ENCODE results near the gene FAT2. TPM values are rescaled to one million over a fixed set of nuclear protein-coding genes. Genes with fewer than 3 reads are reported as not detected.

Gene FAT2
- total and polyA plus RNA-seq, 10 of the 15 experiments (the other 5 are each of a cell fraction or from before 2014, with no cell fraction given) = 0.01 to 0.06 (median 0.03) TPM; not detected in 3

DNA sequence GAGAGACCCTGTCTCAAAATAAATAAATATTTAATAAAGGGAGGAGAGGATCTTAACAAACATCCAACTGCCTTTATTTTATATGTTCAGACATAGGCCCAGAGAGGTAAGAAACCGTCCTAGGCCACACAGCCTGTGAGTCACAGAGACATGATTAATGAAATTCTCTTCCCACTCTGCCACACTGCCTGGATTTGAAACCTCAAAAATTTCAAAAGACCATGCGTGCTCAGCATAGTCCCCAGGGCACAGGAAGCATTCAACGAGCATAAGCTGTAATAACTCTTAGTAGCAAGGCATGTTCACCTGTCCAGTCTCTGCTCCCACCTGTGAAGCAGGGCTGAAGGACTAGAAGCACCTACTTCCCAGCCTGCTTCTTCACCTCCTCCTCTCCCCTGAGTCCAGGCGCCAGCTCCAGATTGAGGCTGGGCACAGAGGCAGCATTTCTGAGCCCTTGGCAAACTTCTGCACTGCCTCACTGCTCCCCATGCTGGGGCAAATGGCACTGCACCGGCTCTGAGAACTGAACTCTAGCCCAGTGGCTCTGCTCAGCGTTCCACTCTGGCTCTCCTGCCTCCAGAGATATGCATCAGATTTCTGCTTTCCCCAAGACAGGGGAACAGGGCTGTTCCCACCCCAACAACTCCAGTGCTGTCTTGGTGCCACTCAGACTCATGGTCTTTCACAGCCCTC is 1.1 kb downstream of the FAT2 start:
- no peak for ATAC-seq
- ChIA-PET POLR2A (interaction anchor here (1.0 kb wide), 1 partner anchor 24 kb away, joined by 3 read pairs; no protein-coding TSS in a partner anchor), CTCF (interaction anchor here (1.2 kb wide), 1 partner anchor 62 kb away, joined by 3 read pairs; no protein-coding TSS in a partner anchor), SMC1A (ENCODE audit: uncharacterized antibody, unreplicated experiment) (no interaction called here), RAD21 (ENCODE audit: unreplicated experiment) (no interaction called here)
- H3K4me1 ChIP-seq (ENCODE audit: control insufficient read depth, insufficient read depth, low read length) = no peaks in the 10 kb centered on the region
- no peaks in the 10 kb centered on the region for H3K36me3 ChIP-seq (ENCODE audit: control insufficient read depth in 2 of 2, insufficient read depth in 2 of 2, low read length in 1 of 2)
- no peaks in the 10 kb centered on the region for H4K20me1 ChIP-seq (ENCODE audit: control insufficient read depth, insufficient read depth)
- intact Hi-C loops (cut with micrococcal nuclease; ENCODE audit: unreplicated experiment) = no loop called here
- no peak for FAIRE-seq
- no peak overlapping the region for H3K4me2 ChIP-seq (ENCODE audit: control insufficient read depth, insufficient read depth)
- no peak overlapping the region for H3K4me3 ChIP-seq
- no peak overlapping the region for H3K9ac ChIP-seq (ENCODE audit: control insufficient read depth, insufficient read depth, low read length)
- H2AFZ ChIP-seq (ENCODE audit: control insufficient read depth, low read depth, low read length) = no peak overlapping the region
- no peaks in the 10 kb centered on the region for H3K9me3 ChIP-seq (replicated peaks; ENCODE audit: control insufficient read depth, insufficient read depth, low read length)
- H3K27me3 ChIP-seq (replicated peaks in 1 of 2; ENCODE audit: control insufficient read depth in 2 of 2, insufficient read depth in 2 of 2, low read length in 1 of 2) = peaks cover 0 to 2% of the 10 kb centered on the region in 2 experiments; a peak in 1 of 4 replicates
- no TSS peak for BruUV-seq (replicated peaks)
- DNase-seq (ENCODE audit: low read depth, low spot score) = no peak
- TF ChIP-seq BCL11A (IDR thresholded peaks at IDR 0.05; ENCODE audit: low read depth, low read length) (no peak), SREBF1 (IDR thresholded peaks at IDR 0.05; ENCODE audit: low read length) (no peak), POLR2AphosphoS5 (IDR thresholded peaks at IDR 0.05; ENCODE audit: low read length) (no peak), SMARCA5 (IDR thresholded peaks at IDR 0.05) (no peak)
- TF ChIP-seq, protein P1, sequence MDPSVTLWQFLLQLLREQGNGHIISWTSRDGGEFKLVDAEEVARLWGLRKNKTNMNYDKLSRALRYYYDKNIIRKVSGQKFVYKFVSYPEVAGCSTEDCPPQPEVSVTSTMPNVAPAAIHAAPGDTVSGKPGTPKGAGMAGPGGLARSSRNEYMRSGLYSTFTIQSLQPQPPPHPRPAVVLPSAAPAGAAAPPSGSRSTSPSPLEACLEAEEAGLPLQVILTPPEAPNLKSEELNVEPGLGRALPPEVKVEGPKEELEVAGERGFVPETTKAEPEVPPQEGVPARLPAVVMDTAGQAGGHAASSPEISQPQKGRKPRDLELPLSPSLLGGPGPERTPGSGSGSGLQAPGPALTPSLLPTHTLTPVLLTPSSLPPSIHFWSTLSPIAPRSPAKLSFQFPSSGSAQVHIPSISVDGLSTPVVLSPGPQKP (IDR thresholded peaks at IDR 0.05; ENCODE audit: low read depth, low read length) = no peak
- TF ChIP-seq, protein P2, sequence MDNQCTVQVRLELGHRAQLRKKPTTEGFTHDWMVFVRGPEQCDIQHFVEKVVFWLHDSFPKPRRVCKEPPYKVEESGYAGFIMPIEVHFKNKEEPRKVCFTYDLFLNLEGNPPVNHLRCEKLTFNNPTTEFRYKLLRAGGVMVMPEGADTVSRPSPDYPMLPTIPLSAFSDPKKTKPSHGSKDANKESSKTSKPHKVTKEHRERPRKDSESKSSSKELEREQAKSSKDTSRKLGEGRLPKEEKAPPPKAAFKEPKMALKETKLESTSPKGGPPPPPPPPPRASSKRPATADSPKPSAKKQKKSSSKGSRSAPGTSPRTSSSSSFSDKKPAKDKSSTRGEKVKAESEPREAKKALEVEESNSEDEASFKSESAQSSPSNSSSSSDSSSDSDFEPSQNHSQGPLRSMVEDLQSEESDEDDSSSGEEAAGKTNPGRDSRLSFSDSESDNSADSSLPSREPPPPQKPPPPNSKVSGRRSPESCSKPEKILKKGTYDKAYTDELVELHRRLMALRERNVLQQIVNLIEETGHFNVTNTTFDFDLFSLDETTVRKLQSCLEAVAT (IDR thresholded peaks at IDR 0.05) = no peak
- TF ChIP-seq, protein P3, sequence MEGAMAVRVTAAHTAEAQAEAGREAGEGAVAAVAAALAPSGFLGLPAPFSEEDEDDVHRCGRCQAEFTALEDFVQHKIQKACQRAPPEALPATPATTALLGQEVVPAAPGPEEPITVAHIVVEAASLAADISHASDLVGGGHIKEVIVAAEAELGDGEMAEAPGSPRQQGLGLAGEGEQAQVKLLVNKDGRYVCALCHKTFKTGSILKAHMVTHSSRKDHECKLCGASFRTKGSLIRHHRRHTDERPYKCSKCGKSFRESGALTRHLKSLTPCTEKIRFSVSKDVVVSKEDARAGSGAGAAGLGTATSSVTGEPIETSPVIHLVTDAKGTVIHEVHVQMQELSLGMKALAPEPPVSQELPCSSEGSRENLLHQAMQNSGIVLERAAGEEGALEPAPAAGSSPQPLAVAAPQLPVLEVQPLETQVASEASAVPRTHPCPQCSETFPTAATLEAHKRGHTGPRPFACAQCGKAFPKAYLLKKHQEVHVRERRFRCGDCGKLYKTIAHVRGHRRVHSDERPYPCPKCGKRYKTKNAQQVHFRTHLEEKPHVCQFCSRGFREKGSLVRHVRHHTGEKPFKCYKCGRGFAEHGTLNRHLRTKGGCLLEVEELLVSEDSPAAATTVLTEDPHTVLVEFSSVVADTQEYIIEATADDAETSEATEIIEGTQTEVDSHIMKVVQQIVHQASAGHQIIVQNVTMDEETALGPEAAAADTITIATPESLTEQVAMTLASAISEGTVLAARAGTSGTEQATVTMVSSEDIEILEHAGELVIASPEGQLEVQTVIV (IDR thresholded peaks at IDR 0.05; ENCODE audit: borderline replicate concordance, partially characterized antibody) = no peak
- H3K27ac ChIP-seq (ENCODE audit: control insufficient read depth, insufficient read depth) = no peak overlapping the region
- H3K79me2 ChIP-seq (ENCODE audit: control insufficient read depth, insufficient read depth, low read length) = no peaks in the 10 kb centered on the region
- WGBS (ENCODE audit: insufficient coverage, insufficient replicate concordance, low lambda C conversion rate, missing lambda C conversion rate) = 21% methylated on average over 6 of the region's 6 CpGs
- in situ Hi-C loops (cut with MboI) = no loop called here
